Breast epithelium (tissue), 3 donors: Measurements from ENCODE around the gene DIP2A.
"Not testable (repeated sequence)": the region's sequence is repeated elsewhere in the genome, so short reads cannot be mapped to it uniquely, and the experiment has no call there.

Experiments used
- POLR2AphosphoS5 ChIP-seq, 3 donors: sonication (generic); formaldehyde crosslinking; IDR thresholded peaks; one replicate each; pipeline ENCODE4 v1.6.1; 2017; ENCODE audit warnings: antibody characterized with exemption in 3 of 3
- TF ChIP-seq, protein P1 (sequence below), 3 donors: fragments of 450-650 bp; IDR thresholded peaks; one replicate each; pipeline ENCODE4 v1.5.1; 2016 to 2017; ENCODE audit warnings: antibody characterized with exemption in 3 of 3, mild to moderate bottlenecking in 3 of 3, moderate library complexity in 3 of 3

DNA sequence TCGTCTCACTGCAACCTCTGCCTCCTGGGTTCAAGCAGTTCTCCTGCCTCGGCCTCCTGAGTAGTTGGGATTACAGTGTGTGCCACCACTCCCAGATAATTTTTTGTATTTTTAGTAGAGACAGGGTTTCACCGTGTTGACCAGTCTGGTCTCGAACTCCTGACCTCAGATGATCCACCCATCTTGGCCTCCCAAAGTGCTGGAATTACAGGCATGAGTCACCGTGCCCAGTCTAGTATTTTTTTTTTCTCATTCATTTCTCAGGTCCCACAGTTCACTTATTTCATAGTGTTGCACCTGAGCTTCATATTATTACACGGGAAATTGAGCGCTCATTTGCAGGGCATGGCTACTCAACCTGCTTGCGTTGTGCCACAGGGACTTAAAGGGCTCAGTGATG, 68.7 kb downstream of the DIP2A start:
- TF ChIP-seq, protein P1, sequence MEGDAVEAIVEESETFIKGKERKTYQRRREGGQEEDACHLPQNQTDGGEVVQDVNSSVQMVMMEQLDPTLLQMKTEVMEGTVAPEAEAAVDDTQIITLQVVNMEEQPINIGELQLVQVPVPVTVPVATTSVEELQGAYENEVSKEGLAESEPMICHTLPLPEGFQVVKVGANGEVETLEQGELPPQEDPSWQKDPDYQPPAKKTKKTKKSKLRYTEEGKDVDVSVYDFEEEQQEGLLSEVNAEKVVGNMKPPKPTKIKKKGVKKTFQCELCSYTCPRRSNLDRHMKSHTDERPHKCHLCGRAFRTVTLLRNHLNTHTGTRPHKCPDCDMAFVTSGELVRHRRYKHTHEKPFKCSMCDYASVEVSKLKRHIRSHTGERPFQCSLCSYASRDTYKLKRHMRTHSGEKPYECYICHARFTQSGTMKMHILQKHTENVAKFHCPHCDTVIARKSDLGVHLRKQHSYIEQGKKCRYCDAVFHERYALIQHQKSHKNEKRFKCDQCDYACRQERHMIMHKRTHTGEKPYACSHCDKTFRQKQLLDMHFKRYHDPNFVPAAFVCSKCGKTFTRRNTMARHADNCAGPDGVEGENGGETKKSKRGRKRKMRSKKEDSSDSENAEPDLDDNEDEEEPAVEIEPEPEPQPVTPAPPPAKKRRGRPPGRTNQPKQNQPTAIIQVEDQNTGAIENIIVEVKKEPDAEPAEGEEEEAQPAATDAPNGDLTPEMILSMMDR (IDR thresholded peaks at IDR 0.05), result not testable (repeated sequence)
- TF ChIP-seq POLR2AphosphoS5 (IDR thresholded peaks at IDR 0.05), result not testable (repeated sequence)
